Activated CD4-positive, alpha-beta T cell treated with anti-CD3 and anti-CD28 coated beads, Interleukin-2, amount 10 ng/mL, durations not matched to agents 24 days and 14 days (primary cell): ENCODE data around the gene TGFBI. TPM values are rescaled to one million over a fixed set of nuclear protein-coding genes. Genes with fewer than 3 reads are reported as not detected.

Experiments
- DNase-seq: peaks from one replicate; pipeline ENCODE4 v3.0.0; 2022
- H3K27ac Mint-ChIP-seq: one replicate; pipeline ENCODE4 v1.8.0; 2022; ENCODE audit warnings: mild to moderate bottlenecking, mixed read lengths
- H3K27me3 Mint-ChIP-seq: one replicate; pipeline ENCODE4 v1.8.0; 2022; ENCODE audit warnings: mixed read lengths
- H3K36me3 Mint-ChIP-seq: one replicate; pipeline ENCODE4 v1.8.0; 2022; ENCODE audit warnings: low read depth, mild to moderate bottlenecking, mixed read lengths
- H3K4me1 Mint-ChIP-seq: one replicate; pipeline ENCODE4 v1.8.0; 2021; ENCODE audit warnings: mixed read lengths
- H3K4me3 Mint-ChIP-seq: one replicate; pipeline ENCODE4 v1.8.0; 2022; ENCODE audit warnings: mild to moderate bottlenecking, moderate library complexity, mixed read lengths
- H3K9me3 Mint-ChIP-seq: one replicate; pipeline ENCODE4 v1.8.0; 2021; ENCODE audit warnings: mixed read lengths
- intact Hi-C: fragments of 100-400 bp; cut with micrococcal nuclease; formaldehyde crosslinking; loops from one replicate; pipeline ENCODE4 v1.15.1; 2023
- total RNA-seq: library from RNA; stranded (reverse); gene quantifications from 2 replicates; pipeline ENCODE4 v1.2.3, GENCODE V29; 2022

The TGFBI gene
- total RNA-seq, 1 donor from 2014 or later: not detected

GRCh38 chr5:136012041-136012804 lies 16.6 kb upstream of the TGFBI start:
- H3K4me1 Mint-ChIP-seq: no peaks in the 10 kb centered on the region

DNA sequence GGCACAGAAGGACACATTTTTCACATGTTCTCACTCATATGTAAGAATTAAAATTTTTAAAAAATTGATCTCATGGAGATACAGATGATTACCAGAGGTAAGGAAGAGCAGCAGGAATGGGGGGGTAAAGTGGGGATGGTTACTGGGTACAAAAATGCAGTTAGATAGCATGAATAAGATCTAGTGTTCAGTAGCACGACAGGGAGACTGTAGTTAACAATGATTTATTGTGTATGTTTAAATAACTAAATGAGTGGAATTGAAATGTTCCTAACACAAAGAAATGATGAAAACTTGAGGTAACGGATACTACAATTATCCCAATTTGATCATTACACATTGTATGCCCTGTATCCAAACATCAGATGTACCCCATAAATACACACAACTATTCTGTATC lies 15.2 kb upstream of the TGFBI start:
- Mint-ChIP-seq H3K9me3 (no peaks in the 10 kb centered on the region), H3K4me3 (no peak overlapping the region), H3K36me3 (no peaks in the 10 kb centered on the region), H3K27me3 (peaks cover 27% of the 10 kb centered on the region), H3K27ac (no peak overlapping the region), H3K4me1 (no peaks in the 10 kb centered on the region)
- DNase-seq: no peak
- intact Hi-C loops: no loop called here

More at GRCh38 chr5:136012041-136012804, 16.6 kb upstream of the TGFBI start:
- DNase-seq: no peak
- no peak overlapping the region for H3K4me3 Mint-ChIP-seq
- H3K27ac Mint-ChIP-seq: no peak overlapping the region
- intact Hi-C loops: no loop called here
- no peaks in the 10 kb centered on the region for H3K36me3 Mint-ChIP-seq
- H3K9me3 Mint-ChIP-seq: no peaks in the 10 kb centered on the region
- peaks cover 27% of the 10 kb centered on the region for H3K27me3 Mint-ChIP-seq

DNA sequence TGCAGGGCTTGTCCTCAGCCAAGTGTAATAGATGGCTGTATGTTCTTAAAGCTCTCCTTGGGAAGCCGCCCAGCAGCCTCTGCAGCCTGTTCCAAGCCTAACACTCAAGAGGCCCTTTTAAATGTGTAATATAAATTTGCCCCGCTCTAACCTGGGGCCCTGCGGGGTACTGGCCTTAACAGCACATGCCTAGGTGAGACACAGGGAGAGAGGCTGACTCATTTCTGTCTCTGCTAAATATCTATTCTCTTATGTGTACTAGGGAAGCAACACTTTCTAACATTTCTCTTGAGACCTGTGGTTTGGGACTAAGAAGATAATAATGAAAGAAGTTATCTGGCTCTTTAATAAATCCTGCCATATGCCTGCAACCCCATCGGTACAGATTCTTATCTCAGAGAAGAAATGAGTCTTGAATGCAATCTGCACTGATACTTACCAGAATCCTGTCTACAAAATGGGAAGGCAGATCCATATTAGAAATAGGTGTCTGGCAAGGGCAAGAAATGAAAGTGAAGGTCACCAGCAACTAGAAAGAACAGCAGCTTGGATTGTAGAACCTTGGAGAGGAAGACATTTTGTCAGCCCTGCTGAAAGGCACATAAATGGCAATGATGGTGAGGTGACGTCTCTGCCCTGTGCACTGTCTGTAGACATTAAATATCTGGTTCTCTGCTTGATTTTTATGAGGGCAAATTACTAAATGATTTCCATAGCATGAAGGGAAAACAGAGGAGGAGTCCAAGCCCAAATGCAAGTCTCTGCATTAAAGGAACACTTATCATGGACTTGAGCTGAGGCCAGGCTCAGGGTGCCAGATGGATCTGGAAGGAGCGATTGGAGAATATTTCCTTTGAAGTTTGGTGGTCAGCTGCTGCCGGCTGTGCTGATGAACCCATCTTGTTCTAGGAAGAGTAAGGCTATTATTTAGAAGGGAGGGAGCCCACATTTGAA lies 14.5 kb upstream of the TGFBI start:
- H3K36me3 Mint-ChIP-seq: no peaks in the 10 kb centered on the region
- H3K4me1 Mint-ChIP-seq: no peaks in the 10 kb centered on the region
- no peak overlapping the region for H3K27ac Mint-ChIP-seq
- intact Hi-C loops: no loop called here
- DNase-seq: no peak
- H3K27me3 Mint-ChIP-seq: peaks cover 27% of the 10 kb centered on the region
- H3K9me3 Mint-ChIP-seq: no peaks in the 10 kb centered on the region
- no peak overlapping the region for H3K4me3 Mint-ChIP-seq

GRCh38 chr5:136015003-136015375 lies 13.8 kb upstream of the TGFBI start:
- no peaks in the 10 kb centered on the region for H3K4me1 Mint-ChIP-seq
- no peak for DNase-seq
- no peak overlapping the region for H3K4me3 Mint-ChIP-seq
- no peak overlapping the region for H3K27ac Mint-ChIP-seq
- H3K27me3 Mint-ChIP-seq: peaks cover 27% of the 10 kb centered on the region
- H3K36me3 Mint-ChIP-seq: no peaks in the 10 kb centered on the region
- H3K9me3 Mint-ChIP-seq: no peaks in the 10 kb centered on the region
- intact Hi-C loops: no loop called here

DNA sequence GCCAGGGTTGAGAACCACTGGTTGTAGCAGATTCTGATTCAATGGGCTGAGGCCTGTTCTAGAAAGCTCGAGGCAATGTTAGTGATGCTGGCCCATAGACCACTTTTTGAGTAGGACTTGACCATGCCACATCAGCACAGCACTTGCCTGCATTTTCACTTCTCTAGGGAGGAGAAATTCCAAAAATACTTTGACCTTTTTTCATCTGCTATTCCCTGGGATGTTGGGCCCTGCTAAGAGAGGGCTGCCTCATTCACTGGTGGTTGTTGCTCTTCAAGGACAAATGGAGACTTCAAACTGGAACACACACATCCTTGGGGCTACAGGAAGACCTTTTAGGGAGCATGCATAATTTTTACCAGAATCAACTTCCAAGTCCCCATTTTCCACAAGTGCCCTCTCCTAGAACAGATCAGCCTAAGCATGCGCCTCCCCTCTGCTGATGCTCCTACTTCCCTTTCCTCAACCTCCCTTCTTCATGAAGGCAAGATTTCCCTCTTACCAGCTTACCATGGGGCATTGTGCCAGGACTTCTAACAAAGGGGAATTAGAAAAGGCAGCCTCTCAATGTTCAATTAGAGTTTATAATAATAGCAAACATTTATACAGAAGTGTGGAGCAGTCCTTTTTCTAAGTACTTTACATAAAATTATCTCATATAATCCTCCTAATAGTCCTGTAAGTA lies 12.7 kb upstream of the TGFBI start:
- Mint-ChIP-seq H3K4me3 (no peak overlapping the region), H3K9me3 (no peaks in the 10 kb centered on the region), H3K27ac (no peak overlapping the region), H3K4me1 (no peaks in the 10 kb centered on the region), H3K36me3 (no peaks in the 10 kb centered on the region), H3K27me3 (peaks cover 25% of the 10 kb centered on the region)
- intact Hi-C loops: no loop called here
- no peak for DNase-seq

DNA sequence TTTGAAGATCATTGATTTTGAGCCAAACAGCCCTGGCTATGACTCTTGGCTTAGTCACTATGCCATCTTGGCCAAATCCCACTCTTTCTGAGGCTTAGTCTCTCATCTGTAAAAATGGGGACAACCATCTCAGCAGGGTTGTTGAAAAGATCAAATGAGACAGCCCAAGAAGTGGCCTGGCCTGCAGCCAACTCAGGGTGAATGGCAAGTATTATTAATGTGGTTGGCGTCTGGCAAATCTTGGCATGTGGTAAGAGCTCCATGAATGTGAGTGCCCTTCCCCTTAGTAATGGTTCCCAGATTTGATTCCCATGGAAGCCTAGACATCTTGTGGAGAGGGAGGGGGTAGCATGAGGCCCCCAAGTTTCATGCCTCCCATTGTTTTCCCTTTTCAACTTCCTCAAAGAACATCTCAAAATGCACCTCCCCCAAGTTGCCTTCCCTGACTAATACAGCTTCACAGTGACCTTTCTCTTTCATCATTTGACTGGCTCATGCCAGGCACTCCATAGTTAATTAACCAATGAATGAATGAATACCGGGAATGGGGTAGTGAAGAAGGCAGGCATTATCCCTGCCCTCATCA lies 11.8 kb upstream of the TGFBI start:
- Mint-ChIP-seq H3K27ac (no peak overlapping the region), H3K27me3 (peaks cover 22% of the 10 kb centered on the region), H3K9me3 (no peaks in the 10 kb centered on the region), H3K4me3 (no peak overlapping the region), H3K4me1 (no peaks in the 10 kb centered on the region), H3K36me3 (no peaks in the 10 kb centered on the region)
- intact Hi-C loops: no loop called here
- DNase-seq: no peak

GRCh38 chr5:136018814-136019783 lies 9.7 kb upstream of the TGFBI start:
- no peak overlapping the region for H3K4me3 Mint-ChIP-seq

GRCh38 chr5:136020001-136020382 lies 8.8 kb upstream of the TGFBI start:
- Mint-ChIP-seq H3K27me3 (peaks cover 14% of the 10 kb centered on the region), H3K36me3 (no peaks in the 10 kb centered on the region), H3K4me1 (no peaks in the 10 kb centered on the region), H3K9me3 (no peaks in the 10 kb centered on the region), H3K4me3 (no peak overlapping the region), H3K27ac (no peak overlapping the region)
- DNase-seq: no peak
- intact Hi-C loops: no loop called here

More at GRCh38 chr5:136018814-136019783, 9.7 kb upstream of the TGFBI start:
- Mint-ChIP-seq H3K27ac (no peak overlapping the region), H3K36me3 (no peaks in the 10 kb centered on the region), H3K4me1 (no peaks in the 10 kb centered on the region), H3K9me3 (no peaks in the 10 kb centered on the region), H3K27me3 (peaks cover 16% of the 10 kb centered on the region)
- no peak for DNase-seq
- intact Hi-C loops: no loop called here

- Mint-ChIP-seq H3K27ac (no peak overlapping the region), H3K9me3 (no peaks in the 10 kb centered on the region), H3K27me3 (peaks cover 16% of the 10 kb centered on the region)
Observed at GRCh38 chr5:136020383-136021015, 8.3 kb upstream of the TGFBI start.

GRCh38 chr5:136021016-136021405 lies 7.8 kb upstream of the TGFBI start:
- Mint-ChIP-seq H3K4me3 (no peak overlapping the region), H3K9me3 (no peaks in the 10 kb centered on the region), H3K4me1 (no peaks in the 10 kb centered on the region), H3K27ac (no peak overlapping the region), H3K27me3 (peaks cover 18% of the 10 kb centered on the region), H3K36me3 (no peaks in the 10 kb centered on the region)
- intact Hi-C loops: no loop called here
- DNase-seq: no peak

More at GRCh38 chr5:136020383-136021015, 8.3 kb upstream of the TGFBI start:
- intact Hi-C loops: no loop called here
- H3K4me1 Mint-ChIP-seq: no peaks in the 10 kb centered on the region
- H3K4me3 Mint-ChIP-seq: no peak overlapping the region
- DNase-seq: no peak
- H3K36me3 Mint-ChIP-seq: no peaks in the 10 kb centered on the region

GRCh38 chr5:136022965-136023364 lies 5.8 kb upstream of the TGFBI start:
- DNase-seq: no peak
- intact Hi-C loops: no loop called here
- H3K27me3 Mint-ChIP-seq: peaks cover 31% of the 10 kb centered on the region
- no peaks in the 10 kb centered on the region for H3K4me1 Mint-ChIP-seq
- no peaks in the 10 kb centered on the region for H3K36me3 Mint-ChIP-seq
- no peaks in the 10 kb centered on the region for H3K9me3 Mint-ChIP-seq
- no peak overlapping the region for H3K4me3 Mint-ChIP-seq
- no peak overlapping the region for H3K27ac Mint-ChIP-seq

DNA sequence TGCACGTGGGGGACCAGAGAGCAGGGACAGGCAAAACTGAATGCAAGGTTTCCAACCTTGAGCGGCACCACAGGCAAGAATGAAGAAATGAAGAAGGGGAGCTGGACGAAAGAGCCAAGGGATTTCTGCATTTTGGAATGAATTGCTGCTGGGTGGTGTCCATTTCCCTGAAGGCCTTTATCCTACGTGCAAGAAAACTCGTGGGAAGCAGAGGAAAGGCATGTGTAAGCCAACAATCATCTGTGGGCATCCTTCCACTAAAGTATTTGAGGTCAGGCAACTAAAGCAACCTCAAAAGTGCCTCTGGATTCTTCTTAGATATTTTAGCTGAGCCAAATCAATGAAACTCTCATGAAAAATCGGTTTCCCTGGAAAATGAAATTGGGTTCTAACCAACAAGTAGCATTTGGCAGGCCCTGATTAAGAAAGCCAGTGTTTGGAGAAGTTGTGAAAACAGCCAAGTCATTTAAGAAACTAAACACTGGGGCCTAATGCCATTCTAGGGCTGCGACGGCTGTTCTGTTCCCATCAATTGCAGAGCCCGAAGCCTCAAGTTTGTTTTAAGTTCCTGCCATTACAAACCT lies 4.7 kb upstream of the TGFBI start:
- Mint-ChIP-seq H3K9me3 (no peaks in the 10 kb centered on the region), H3K36me3 (no peaks in the 10 kb centered on the region), H3K4me1 (no peaks in the 10 kb centered on the region), H3K4me3 (no peak overlapping the region), H3K27ac (no peak overlapping the region), H3K27me3 (peaks cover 33% of the 10 kb centered on the region)
- intact Hi-C loops: no loop called here
- DNase-seq: no peak
